Stimulated activated CD4-positive, alpha-beta T cell treated with anti-CD3 and anti-CD28 coated beads, Interleukin-2, amount 100 ng/mL, for 4 hours (primary cell): Measurements from ENCODE around the gene C9orf152.
"Not testable (repeated sequence)": the region's sequence is repeated elsewhere in the genome, so short reads cannot be mapped to it uniquely, and the experiment has no call there.

Source experiments
- DNase-seq: peaks from one replicate; pipeline ENCODE4 v3.0.0-alpha.2; 2020; ENCODE audit warnings: low read depth

C9orf152 gene

DNA sequence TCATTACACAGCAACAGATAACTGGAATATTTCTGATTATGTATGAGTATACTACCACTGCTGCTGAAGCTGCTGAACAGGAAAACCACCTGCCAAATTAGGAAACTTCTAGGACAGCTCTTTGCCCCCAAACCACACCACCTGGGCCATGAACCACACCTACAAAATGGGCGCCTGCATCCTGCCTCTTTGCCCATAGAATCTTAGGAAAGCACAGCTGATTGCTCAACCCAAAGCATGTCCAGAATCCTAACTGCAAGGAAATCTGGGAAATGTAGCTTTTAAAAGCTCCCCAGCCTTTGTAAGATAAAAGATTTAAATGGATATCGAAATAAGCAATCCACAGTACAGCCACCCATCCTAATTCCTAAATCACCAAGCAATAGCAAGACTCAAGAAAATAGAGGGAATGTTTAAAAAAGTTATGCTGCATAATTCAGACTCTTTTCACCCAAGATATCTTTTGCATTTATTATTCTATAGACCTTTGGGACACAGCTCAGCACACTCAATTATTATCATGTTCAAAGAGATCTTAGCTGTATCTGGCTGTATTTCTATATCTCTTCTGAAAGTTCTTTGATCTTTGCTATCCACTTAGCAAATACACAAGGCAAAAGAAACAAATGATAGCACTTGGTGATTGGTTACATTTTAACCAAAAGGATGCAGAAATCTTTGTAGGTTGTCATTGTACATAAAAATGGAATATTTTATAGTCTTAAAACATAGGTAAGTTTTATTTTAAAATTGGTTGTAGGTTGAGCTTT is 6.8 kb upstream of the C9orf152 start:
- DNase-seq, result no peak

GRCh38 chr9:110214090-110214489 is 6.1 kb upstream of the C9orf152 start:
- no peak for DNase-seq

DNA sequence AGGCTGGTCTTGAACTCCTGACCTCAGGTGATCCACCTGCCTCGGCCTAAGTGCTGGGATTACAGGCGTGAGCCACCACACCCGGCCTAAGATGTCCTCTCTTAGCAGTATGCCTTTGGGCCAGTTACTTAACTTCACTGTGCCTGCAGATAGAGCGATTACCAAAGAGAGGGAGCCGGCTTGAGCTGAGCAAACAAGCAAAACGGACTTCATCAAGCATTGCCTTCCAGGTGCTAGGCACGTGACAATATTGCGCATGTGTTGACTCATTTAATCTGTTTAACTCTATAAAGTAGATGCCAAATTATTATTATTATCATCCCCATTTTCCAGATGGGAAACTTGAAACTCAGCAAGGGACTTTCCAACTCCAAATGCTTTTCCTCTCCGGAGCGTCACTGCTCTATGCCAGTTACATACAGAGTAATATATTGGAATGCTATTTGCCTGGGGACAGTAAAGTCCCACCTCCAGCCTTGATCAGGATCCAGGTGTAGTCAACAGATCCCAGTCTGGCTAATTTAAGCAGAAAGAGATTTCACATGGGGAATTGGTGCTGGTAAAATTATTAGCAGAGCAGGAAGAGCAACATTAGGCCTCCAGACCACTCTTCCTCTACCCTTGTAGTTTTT is 5.6 kb upstream of the C9orf152 start:
- no peak for DNase-seq

DNA sequence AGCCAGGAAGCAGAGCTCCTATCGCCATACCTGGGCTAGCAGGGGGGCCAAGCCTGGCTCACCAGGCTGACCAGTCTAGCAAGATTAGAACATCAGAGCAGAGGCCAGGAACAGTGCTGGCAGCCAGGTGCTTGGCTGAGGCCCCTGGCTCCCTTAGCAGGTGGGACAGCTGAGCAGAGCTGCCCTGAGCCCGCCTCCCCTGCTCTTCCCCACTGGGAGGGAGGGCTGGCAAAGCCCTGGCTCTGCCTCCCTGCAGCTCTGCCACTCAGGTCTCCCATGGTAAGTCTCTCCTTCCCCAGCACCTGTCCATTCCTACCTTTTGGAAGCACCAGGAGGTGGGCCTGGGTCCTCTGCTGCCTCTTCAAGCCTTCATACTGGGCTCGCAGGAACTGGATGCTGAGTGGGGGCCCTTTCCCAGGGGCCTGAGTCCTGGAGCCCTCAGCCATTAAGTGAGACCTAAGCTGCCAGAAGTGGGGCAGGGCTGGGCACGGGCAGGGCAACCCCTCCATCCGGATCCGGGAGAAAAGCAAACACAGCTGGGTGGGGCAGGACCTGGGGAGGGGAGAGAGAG is 803 bp downstream of the C9orf152 start:
- DNase-seq, result no peak

DNA sequence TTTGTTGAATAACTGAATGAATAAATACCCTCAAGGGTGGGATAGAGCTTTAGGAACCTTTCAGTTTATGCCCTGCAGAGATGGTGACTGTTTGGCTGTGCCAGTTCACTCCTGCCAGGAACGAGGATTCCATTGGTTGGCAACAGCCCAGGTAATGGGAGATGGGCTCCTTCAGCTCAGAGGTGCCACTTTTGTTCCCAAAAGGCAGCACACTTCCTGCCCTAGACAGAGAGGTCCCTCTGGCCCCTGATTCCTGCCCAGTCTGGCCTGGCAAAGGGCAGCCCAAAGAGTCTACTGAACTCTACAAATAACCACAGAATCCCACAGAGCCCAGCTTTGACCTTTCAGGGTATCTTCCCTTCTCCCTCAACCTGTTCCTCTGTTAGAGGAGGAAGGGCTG is 1.6 kb downstream of the C9orf152 start:
- no peak for DNase-seq

DNA sequence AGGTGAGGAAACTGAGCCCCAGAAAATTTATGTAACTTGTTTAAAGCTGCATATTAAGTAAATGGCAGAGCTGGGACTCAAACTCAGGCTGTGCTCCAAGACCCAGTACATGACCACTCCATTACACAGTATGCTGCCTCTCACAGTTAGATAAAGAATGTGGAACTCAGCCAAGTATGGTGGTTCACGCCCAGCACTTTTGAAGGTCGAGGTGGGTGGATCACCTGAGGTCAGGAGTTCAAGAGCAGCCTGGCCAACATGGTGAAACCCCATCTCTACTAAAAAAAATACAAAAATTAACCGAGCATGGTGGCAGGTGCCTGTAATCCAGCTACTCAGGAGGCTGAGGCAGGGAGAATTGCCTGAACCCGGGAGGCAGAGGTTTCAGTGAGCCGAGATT is 2.3 kb downstream of the C9orf152 start:
- not testable (repeated sequence) for DNase-seq

DNA sequence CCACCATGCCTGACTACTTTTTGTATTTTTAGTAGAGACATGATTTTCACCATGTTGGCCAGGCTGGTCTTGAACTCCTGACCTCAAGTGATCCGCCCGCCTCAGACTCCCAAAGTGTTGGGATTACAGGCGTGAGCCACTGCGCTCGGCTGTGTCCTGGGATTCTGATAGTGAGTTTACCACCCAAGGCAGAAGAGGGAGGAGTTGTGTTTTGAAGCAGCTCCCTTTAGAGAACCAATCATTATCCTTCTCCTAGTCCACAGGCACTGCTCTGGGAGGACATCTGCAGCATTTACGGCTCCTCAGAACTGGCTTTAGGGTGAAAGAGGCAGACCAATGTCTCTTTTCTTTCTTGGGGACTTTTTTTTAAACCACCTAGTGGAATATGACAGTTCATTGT is 5.7 kb downstream of the C9orf152 start:
- DNase-seq, result no peak

DNA sequence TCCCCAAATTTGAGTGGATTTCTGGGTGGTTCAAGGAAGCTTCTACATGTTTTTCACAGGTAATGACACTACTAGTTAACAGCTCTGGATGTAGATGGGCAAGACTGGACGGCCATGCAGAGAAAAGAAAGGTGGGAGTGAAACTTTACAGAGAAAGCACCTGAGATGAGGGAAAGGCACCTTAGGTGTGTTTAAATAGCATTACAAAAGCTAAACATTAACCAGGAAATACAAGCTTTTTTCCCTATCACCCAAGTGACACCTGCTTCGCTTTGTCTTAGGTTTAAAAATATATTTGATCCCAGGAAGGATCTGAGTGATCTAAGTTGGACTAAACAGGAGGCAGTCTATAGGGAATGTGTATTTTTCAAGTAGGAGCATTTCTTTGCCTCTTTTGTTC is 8.3 kb downstream of the C9orf152 start:
- DNase-seq, result no peak

DNA sequence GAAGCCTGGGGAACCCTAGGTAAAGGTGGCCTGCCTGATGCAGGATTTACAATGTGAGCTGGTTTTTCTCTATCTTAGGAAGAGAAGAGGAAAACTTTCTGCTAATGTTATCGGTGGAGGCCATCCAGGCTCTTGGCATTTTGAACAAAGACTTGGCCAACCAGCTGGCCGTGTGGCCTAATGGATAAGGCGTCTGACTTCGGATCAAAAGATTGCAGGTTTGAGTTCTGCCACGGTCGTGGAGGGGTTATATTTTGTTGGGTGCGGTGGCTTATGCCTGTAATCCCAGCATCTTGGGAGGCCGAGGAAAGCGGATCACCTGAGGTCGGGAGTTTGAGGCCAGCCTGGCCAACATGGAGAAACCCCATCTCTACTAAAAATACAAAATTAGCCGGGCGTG is 9.6 kb downstream of the C9orf152 start:
- no peak for DNase-seq

DNA sequence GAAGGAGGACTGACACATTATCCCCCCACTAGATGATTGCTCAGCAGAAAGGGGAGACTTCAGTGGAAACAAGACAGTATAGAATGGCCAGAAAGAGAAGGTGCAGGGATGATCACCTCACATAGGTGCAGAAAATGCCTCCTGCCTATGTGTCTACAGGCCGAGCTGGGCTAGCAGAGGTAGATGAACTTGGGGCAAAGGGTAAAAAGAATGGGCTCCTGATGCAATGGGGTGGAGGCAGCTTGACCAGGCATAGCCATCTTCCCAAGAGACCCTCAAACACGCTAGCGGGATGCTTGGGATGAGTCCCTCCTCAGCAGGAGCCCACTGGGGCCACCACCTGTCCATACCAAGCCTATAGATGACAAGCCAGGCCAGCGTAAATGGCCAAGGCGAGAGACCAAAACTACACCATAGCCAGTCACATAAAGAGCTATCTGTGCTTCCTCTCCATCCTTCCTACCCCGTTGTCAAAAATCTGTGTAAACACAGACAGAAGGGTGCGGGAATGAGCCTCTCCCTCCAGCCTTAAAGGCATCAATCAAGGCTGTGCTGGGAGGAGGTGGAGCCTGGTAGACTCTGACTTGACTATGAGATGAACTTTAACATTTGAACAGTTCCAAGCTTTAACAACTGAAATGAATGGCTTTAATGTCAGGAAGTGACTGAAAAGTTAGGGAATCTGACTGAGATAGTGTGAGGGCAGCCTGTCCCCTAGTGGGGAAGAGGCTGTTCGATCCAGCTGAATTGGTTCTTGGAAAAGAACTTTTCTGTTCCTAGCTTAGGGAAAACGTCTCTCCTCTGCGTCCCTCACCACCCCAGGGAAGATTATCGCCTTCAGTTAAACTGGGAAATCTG is 10.4 kb downstream of the C9orf152 start:
- DNase-seq, result no peak

DNA sequence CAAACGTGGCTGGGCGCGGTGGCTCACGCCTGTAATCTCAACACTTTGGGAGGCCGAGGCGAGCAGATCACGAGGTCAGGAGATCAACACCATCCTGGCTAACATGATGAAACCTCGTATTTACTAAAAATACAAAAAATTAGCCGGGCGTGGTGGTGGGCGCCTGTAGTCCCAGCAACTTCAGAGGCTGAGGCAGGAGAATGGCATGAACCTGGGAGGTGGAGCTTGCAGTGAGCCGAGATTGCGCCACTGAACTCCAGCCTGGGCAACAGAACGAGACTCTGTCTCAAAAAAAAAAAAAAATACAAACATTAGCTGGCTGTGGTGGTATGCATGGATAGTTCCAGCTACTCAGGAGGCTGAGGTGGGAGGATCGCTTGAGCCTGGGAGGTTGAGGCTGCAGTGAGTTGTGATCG is 11.9 kb downstream of the C9orf152 start:
- not testable (repeated sequence) for DNase-seq

DNA sequence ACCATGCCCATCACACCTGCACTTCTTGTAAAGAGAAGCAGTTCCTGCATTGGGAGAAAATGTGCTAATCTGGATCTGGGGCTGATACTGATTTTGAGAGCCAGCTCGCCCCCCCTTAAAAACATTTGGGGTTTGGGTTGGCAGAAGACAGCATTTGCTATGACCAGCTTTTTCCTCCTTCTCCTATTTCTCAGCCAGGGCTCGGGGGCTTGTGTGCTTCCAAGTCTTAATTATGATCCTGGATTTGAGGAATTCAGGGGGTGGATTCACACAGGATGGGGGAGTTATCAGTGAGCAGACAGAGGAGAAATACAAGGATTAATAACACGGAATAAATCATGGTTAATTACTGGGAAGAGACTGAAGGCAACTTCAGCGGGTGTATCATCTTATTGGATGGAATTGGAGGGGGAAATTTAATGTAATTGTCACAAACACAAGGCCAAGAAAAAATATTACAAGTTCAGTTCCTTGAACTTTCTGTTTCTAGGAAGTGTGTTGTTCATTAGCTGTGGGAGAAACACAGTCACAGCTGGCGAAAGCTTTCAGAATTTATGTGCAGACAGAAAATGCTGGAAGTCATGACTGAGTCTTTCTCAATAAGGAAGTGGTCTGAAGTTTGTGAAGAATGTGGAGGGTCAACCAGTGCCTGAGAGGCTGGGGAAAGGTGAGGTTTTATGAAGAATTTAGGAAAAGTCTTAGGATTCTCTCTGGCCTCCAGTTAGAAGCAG is 15.3 kb downstream of the C9orf152 start:
- DNase-seq, result no peak

- no peak for DNase-seq
Observed at GRCh38 chr9:110191615-110192014, 16.3 kb downstream of the C9orf152 start.

DNA sequence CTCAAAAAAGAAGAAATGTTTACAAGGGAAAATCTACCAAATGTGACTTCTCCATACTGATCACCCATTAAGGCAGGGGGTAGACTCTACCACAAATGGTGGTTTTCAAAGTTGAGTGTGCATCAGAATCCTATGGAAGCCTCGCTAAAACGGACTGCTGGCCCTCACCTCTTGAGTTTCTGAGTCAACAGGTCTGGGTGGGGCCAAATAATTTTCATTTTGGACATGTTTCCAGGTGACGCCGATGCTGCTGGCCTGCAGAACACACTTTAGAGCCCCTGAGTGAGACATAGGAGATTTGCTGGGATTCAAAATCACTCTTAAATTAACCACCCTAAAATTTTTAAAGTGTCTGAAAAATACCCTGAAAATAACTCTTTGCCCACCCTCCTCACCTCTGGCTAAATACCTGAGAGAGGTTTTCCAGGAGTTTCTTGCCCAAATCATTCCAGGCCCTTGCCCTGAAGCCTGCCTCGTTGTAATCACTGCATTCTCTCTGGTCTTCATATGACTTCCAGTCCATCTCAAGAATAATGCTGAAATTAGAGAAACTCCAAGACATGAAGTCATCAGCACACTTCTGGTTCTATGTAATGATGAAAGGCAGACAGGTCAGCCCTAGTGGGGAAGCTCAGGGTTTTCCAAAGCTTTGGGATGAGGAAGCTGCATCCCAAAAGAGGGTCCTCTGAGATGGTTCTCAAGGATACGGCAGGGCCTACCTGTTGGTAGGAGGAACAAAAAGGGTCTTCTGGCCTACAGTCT is 18.2 kb downstream of the C9orf152 start:
- DNase-seq, result no peak

- DNase-seq, result no peak
Observed at GRCh38 chr9:110188991-110189390, 19.0 kb downstream of the C9orf152 start.

- no peak for DNase-seq
Observed at GRCh38 chr9:110188101-110188500, 19.9 kb downstream of the C9orf152 start.

- DNase-seq, result no peak
Observed at GRCh38 chr9:110187126-110187525, 20.8 kb downstream of the C9orf152 start.

DNA sequence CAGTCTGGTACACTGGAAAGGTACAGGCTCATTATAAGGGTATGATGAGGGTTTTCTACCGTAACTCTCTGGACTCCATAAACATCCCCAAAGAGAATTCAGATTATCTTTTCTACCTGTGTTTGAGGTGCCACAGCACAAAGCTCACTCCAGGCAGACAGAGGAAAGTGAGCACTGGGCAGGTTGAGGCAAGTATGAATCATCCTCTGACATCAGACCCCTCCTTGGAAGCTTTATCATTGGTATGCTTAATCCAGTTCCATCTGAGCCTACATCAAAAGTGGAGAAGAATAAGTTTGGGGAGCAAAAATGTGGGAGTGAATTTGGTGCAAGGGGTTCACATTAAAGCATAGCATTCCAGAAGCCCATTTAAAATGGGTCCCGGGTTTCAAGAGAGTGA is 21.7 kb downstream of the C9orf152 start:
- no peak for DNase-seq

DNA sequence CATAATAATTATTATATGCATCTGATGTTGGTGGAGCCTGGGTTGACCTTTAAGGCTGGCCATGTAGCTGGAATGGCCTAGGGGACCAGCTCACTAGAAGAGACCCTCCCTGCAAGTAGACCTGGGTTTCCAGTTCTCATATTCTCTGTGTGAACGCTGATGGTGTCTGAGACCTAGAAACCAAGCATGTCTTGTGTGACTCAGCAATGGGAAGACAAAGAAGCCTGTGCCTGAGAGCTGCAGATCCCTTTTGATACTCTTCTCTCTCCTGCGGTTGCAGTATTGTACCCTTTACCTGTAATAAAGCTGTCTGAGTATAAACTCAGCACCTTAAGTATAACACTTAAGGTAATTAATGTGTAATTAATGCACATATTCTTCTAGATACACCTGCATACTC is 22.2 kb downstream of the C9orf152 start:
- no peak for DNase-seq

DNA sequence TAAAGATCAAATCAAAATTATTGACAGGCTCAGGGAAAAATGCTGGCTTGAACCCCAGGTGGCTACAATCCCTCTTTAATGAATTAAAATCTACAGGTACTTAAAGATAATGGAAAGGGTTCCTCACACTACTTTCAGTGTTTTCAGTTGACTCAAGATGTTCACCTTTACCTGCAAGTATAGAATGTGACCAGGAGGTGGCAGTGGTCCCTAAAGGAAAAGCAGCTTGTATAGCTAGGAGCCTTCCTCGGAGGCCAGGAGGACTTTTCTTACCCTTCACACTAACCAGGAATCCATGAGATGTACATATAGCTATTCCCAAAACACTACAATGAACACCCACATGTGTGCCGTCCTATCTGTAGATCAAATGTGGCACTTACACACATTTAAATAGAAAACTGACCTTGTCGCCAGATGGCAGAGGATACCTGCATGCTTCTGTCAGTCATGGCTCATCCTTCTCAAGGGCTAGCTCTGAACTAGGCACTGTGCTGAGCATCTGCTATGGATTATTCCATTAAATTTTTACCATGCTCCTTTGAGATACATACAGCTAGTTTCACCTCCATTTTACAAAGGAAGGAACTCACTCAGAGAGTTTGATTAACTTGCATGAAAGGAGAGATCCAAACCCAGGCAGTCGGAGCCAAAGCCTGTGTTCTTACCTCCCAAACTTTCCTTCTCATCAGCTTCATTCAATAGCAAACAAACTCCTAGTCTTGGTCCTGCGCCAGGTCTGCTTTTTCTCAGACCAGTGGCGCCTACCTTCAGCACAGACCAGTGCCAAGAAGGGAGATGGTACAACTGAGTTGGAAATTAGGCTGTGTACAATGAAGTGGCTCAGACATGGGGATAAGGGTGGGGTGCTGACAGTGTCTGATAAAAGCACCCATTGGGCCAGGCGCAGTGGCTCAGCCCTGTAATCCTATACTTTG is 24.5 kb downstream of the C9orf152 start:
- DNase-seq, result peak; percentile 33
